ENCODE measurements around the gene NEK10.

NEK10 gene

GRCh38 chr3:27194861-27195483, 174.2 kb downstream of the NEK10 start:
- no peaks in the 10 kb centered on the region for H3K9me3 ChIP-seq (ENCODE audit: low read length)

DNA sequence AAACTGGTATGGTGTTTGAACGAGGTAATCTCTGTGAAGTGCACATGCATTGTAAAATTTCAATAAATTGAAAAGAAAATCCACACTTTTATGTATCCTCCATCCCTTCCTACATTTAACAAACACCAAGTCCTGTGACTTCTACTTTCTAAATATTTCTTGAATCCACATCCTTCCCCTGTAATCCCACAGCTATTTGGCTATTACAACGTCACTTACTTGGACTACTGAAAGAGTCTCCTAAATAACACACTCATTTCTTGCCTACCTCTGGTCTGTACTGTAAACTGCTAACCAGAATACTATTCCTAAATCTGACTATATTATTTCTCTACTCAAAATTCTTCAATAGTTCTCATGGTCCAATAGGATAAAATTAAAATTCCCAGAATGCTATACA, 176.1 kb downstream of the NEK10 start:
- Histone ChIP-seq H2AFZ (ENCODE audit: low read length) (no peak overlapping the region), H3K9me2 (ENCODE audit: low read depth, low read length) (no peaks in the 10 kb centered on the region), H3K27me3 (ENCODE audit: insufficient read depth, low read length) (no peaks in the 10 kb centered on the region), H3K4me1 (ENCODE audit: insufficient read depth, low read length, severe bottlenecking) (no peaks in the 10 kb centered on the region), H3K36me3 (ENCODE audit: insufficient read depth, low read length) (no peaks in the 10 kb centered on the region), H3K9me3 (ENCODE audit: low read length) (no peaks in the 10 kb centered on the region), H3F3A (ENCODE audit: insufficient read depth, low read length) (no peaks in the 10 kb centered on the region), H3K4me2 (ENCODE audit: low read length) (no peak overlapping the region), H4K20me1 (ENCODE audit: insufficient read depth, low read length) (no peaks in the 10 kb centered on the region), H3K9ac (ENCODE audit: low read length) (no peak overlapping the region), H3K4me3 (ENCODE audit: low read depth, low read length, poor library complexity, severe bottlenecking) (no peak overlapping the region), H3K27ac (ENCODE audit: low read depth, low read length, poor library complexity, severe bottlenecking) (no peak overlapping the region), H3K79me2 (ENCODE audit: insufficient read depth, low read length) (no peaks in the 10 kb centered on the region)
- no peak for TF ChIP-seq EZH2 (IDR thresholded peaks at IDR 0.05; ENCODE audit: borderline replicate concordance, low read length)
- TF ChIP-seq, protein P1, sequence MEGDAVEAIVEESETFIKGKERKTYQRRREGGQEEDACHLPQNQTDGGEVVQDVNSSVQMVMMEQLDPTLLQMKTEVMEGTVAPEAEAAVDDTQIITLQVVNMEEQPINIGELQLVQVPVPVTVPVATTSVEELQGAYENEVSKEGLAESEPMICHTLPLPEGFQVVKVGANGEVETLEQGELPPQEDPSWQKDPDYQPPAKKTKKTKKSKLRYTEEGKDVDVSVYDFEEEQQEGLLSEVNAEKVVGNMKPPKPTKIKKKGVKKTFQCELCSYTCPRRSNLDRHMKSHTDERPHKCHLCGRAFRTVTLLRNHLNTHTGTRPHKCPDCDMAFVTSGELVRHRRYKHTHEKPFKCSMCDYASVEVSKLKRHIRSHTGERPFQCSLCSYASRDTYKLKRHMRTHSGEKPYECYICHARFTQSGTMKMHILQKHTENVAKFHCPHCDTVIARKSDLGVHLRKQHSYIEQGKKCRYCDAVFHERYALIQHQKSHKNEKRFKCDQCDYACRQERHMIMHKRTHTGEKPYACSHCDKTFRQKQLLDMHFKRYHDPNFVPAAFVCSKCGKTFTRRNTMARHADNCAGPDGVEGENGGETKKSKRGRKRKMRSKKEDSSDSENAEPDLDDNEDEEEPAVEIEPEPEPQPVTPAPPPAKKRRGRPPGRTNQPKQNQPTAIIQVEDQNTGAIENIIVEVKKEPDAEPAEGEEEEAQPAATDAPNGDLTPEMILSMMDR (IDR thresholded peaks at IDR 0.05; ENCODE audit: low read length): no peak

More at GRCh38 chr3:27194861-27195483, 174.2 kb downstream of the NEK10 start:
- TF ChIP-seq EZH2 (IDR thresholded peaks at IDR 0.05; ENCODE audit: borderline replicate concordance, low read length): no peak
- TF ChIP-seq, protein P1 (IDR thresholded peaks at IDR 0.05; ENCODE audit: low read length): no peak
- Histone ChIP-seq H3K9me2 (ENCODE audit: low read depth, low read length) (no peaks in the 10 kb centered on the region), H3K27ac (ENCODE audit: low read depth, low read length, poor library complexity, severe bottlenecking) (no peak overlapping the region), H3F3A (ENCODE audit: insufficient read depth, low read length) (no peaks in the 10 kb centered on the region), H3K79me2 (ENCODE audit: insufficient read depth, low read length) (no peaks in the 10 kb centered on the region), H3K4me3 (ENCODE audit: low read depth, low read length, poor library complexity, severe bottlenecking) (no peak overlapping the region), H3K27me3 (ENCODE audit: insufficient read depth, low read length) (no peaks in the 10 kb centered on the region), H3K4me1 (ENCODE audit: insufficient read depth, low read length, severe bottlenecking) (no peaks in the 10 kb centered on the region), H3K4me2 (ENCODE audit: low read length) (no peak overlapping the region), H4K20me1 (ENCODE audit: insufficient read depth, low read length) (no peaks in the 10 kb centered on the region), H3K9ac (ENCODE audit: low read length) (no peak overlapping the region), H3K36me3 (ENCODE audit: insufficient read depth, low read length) (no peaks in the 10 kb centered on the region), H2AFZ (ENCODE audit: low read length) (no peak overlapping the region)

DNA sequence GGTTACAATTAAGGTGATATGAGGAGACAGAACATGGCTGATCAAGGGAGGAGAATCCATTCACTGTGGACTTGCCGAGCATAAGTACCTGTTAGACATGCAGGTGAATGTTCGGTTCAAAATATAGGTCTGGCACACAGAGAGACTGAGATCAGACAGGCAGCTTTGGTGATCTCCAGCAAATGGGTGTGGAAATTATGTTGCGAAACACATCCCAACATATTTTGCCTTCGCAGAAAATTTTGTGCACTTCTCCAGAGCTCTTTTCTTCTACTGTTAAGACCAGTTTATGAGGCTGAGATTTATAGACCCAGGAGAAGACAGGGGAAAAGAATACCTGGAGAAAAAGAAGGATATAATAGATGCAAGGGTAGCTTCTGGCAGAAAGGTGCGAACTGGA, 183.2 kb downstream of the NEK10 start:
- H3K9ac ChIP-seq (ENCODE audit: low read length): no peak overlapping the region
- H3K9me2 ChIP-seq (ENCODE audit: low read depth, low read length): no peaks in the 10 kb centered on the region
- H3K4me3 ChIP-seq (ENCODE audit: low read depth, low read length, poor library complexity, severe bottlenecking): no peak overlapping the region
- no peak overlapping the region for H2AFZ ChIP-seq (ENCODE audit: low read length)
- no peaks in the 10 kb centered on the region for H3K27me3 ChIP-seq (ENCODE audit: insufficient read depth, low read length)
- H3K9me3 ChIP-seq (ENCODE audit: low read length): no peaks in the 10 kb centered on the region
- no peaks in the 10 kb centered on the region for H4K20me1 ChIP-seq (ENCODE audit: insufficient read depth, low read length)
- TF ChIP-seq EZH2 (IDR thresholded peaks at IDR 0.05; ENCODE audit: borderline replicate concordance, low read length): no peak
- TF ChIP-seq, protein P1 (IDR thresholded peaks at IDR 0.05; ENCODE audit: low read length): no peak
- no peak overlapping the region for H3K4me2 ChIP-seq (ENCODE audit: low read length)
- no peaks in the 10 kb centered on the region for H3K79me2 ChIP-seq (ENCODE audit: insufficient read depth, low read length)
- H3K27ac ChIP-seq (ENCODE audit: low read depth, low read length, poor library complexity, severe bottlenecking): no peak overlapping the region
- no peaks in the 10 kb centered on the region for H3K4me1 ChIP-seq (ENCODE audit: insufficient read depth, low read length, severe bottlenecking)
- H3F3A ChIP-seq (ENCODE audit: insufficient read depth, low read length): no peaks in the 10 kb centered on the region
- H3K36me3 ChIP-seq (ENCODE audit: insufficient read depth, low read length): no peaks in the 10 kb centered on the region
